ENCODE data around the gene TMEM120B. TPM values are rescaled to one million over a fixed set of nuclear protein-coding genes. Genes with fewer than 3 reads are reported as not detected.
A peak's percentile ranks its signal among the peaks of the same experiment; 100 is the strongest.

TMEM120B gene
- total and polyA plus RNA-seq, 2 of the 13 experiments (the other 11 are each of a cell fraction or from before 2014, with no cell fraction given): 7.1 to 12.9 TPM

GRCh38 chr12:121799842-121800693 lies 87.5 kb downstream of the TMEM120B start (continued):
- TF ChIP-seq RCOR2 (CRISPR knock-in tag; IDR thresholded peaks at IDR 0.05) (no peak), ZBTB40 (IDR thresholded peaks at IDR 0.05) (no peak), ZBTB40 (CRISPR knock-in tag; IDR thresholded peaks at IDR 0.05) (no peak), SKI (IDR thresholded peaks at IDR 0.05; ENCODE audit: partially characterized antibody) (peak; percentile 72), ZHX2 (IDR thresholded peaks at IDR 0.05; ENCODE audit: low read depth) (no peak), ZHX2 (CRISPR knock-in tag; IDR thresholded peaks at IDR 0.05; ENCODE audit: borderline replicate concordance) (no peak), HDAC1 (CRISPR knock-in tag; IDR thresholded peaks at IDR 0.05) (peak; percentile 21; the same call in 1 of the 2 replicates), JUN (CRISPR knock-in tag; IDR thresholded peaks at IDR 0.05) (no peak), BCL6 (CRISPR knock-in tag; IDR thresholded peaks at IDR 0.05) (peak; percentile 78), TARDBP (CRISPR knock-in tag; IDR thresholded peaks at IDR 0.05) (no peak), ZNF577 (CRISPR knock-in tag; IDR thresholded peaks at IDR 0.05; ENCODE audit: borderline replicate concordance, low read depth) (no peak), RBM22 (optimal IDR thresholded peaks at IDR 0.05; ENCODE audit: low read length) (no peak), SNAI1 (CRISPR knock-in tag; IDR thresholded peaks at IDR 0.05; ENCODE audit: borderline replicate concordance) (no peak), TAF15 (IDR thresholded peaks at IDR 0.05; ENCODE audit: low read depth, low read length, poor library complexity, severe bottlenecking) (peak; percentile 51), SRSF1 (optimal IDR thresholded peaks at IDR 0.05; ENCODE audit: low read depth, low read length) (peak; percentile 98)
